Measurements from ENCODE around the gene OSBPL3.

The OSBPL3 gene

DNA sequence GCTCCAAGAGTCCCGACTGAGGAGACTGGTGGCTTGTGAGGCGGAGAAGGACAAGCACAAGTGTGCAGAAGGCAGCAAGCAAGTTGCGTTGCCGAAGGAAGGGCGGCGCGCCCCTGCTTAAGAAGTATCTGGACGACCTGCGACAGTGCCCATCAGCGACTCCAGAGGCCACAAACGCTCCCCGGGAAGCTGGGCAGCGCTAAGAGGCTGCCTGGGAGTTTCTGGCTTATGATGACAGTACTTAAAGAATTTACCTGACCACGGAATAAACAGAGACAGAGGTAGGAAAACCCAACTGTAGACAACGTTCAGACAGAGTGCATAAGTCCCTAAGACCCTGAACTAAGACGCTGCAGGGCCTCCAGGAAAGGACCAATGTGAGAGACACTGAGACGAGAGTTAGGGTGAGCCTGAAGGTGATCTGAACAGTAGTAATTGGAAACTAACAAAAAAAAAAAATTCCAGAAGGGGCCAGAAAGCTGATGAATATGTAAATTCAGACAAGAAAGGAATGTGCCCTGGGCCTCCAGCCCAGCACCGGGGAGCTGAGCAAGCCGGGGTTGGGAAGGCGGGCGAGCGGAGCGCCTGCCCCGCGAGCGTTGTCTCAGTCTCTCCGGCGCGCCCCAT is 1.0 kb downstream of the OSBPL3 start:
- DNase-seq: no peak

- DNase-seq: no peak
Observed at GRCh38 chr7:24975644-24976260, 4.2 kb downstream of the OSBPL3 start.

GRCh38 chr7:24975172-24975571 is 4.8 kb downstream of the OSBPL3 start:
- DNase-seq: no peak

DNA sequence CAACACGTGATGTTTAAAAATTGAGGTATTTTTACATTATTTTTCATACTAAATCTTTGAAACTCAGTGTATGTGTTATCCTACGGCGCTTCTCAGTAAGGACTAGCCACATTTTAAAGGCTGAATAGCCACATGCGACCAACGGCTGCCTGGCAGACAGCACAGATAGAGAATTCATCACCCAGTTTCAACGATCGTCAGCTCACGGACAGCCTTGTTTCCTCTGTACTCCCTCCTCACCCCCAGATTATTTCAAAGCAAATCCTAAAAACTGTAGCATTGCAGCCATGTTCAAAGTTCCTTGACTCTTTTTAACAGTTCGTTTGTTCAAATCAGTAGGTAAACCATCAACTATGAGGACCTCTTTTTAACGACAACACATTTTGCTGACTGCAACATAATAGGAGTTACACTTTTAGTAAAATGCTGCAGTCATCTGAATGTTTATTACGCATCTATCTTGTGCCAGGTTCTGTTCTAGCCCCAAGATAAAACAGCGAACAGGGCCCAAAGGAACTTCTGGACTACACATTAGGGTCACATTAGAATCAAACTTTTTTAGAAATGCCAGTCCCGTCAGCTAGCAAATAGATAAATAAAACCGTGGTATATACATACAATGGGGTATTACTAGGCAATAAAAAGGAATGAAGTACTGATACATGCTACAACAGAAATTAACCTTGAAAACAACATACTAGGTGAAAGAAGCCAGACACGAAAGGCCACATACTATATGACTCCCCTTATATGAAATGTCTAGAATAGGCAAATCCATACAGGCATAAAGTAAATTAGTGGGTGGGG is 5.7 kb downstream of the OSBPL3 start:
- DNase-seq: no peak

DNA sequence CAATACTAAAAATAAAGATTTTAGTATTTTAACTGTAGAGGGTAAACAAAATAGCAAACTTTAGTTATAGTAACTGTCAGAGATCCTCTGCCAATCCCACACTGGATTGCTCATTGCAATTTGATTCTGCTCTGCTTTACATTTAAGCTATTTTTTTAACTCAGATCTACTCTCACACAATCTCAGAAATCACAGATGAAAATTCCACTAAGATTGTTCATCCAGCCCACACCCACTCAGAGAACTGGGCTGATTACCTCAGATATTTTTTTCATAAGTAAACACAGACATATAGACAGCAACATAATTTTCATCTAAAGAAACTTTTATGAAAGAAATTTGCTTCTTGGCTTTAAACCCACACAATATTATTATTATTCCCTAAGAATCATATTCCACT is 7.0 kb downstream of the OSBPL3 start:
- DNase-seq: peak; percentile 68

GRCh38 chr7:24972166-24972477 is 7.9 kb downstream of the OSBPL3 start:
- DNase-seq: no peak

DNA sequence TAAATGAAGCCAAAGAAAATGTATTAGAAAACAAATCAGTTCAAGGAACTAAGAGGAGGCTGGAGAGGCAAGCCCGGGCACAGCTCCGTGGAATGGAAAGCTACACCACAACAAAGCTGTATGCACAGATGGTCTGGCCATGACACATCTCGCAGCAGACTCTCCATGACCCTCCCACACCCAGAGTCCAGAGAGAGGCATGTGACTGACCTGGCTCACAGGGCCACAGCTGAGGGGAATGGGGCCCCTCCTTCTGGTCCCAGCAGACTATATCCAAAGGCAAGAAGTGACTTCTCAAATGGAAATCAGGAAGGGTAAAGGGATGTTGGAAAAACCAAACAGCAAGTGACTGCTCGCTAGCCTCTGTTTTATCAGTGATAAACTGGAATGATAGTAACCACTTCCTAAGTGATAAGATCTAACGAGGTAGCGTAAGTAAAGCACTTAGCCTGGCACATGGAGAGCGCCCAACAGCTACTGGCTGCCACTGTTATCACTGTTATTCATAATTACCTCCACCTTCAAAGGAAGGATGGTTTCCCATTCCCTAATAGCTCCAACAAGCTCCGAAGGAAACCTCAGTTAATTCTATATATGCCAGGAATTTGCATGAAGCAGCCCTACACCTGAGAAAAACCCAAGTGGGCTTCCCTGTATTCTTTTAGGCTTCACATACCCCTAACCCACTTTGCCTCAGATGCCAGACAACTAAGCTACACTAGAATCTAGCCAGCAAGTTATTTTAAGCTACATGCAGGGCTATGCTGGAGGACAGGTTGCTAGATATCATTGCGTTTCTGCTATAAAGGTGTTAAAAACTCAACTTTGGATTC is 8.4 kb downstream of the OSBPL3 start:
- peak; percentile 86 for DNase-seq

- no peak for DNase-seq
Observed at GRCh38 chr7:24970676-24971075, 9.3 kb downstream of the OSBPL3 start.

- no peak for DNase-seq
Observed at GRCh38 chr7:24968165-24968564, 11.8 kb downstream of the OSBPL3 start.

GRCh38 chr7:24967696-24968095 is 12.3 kb downstream of the OSBPL3 start:
- no peak for DNase-seq

GRCh38 chr7:24966802-24967201 is 13.2 kb downstream of the OSBPL3 start:
- no peak for DNase-seq

DNA sequence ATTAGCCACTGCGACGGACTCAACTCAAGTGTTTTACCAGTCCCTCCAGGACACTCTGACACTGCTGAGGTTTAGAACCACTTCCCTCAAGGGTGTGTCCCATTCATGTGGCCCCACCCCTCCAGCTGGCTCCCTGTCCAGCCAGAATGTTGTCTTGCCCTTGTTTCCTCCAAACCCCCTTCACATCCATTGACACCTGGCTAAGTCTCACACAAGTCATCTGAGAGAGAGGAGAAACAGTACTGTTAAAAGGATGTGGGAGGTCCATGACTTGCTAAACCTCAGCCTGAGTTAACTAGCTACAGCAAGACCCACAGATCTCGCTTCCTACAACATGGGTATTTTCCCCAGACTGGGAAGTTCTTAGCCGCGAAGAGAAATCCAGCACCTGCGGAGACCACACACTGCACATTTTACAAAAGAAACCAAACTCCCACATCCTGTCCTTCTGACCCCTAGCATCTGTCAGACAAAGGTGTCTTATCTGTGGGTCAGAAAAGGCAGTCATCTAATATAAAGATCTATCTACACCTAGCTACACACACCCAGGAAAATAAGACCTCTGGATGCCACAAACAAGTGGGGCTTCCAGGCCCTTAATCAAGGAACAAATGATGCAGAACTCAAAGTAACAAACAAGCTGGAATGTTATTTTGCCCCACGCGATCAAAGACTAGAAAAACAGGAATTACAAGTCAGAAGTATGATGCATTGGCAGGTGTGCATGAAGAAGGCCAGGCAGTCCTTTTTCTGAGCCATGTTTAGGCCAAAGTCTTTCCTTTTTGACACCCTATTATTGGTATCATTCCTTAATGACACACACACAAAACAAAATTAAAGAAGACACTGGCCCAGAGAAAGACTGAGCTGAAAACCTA is 13.9 kb downstream of the OSBPL3 start:
- DNase-seq: no peak

- no peak for DNase-seq
Observed at GRCh38 chr7:24964191-24964590, 15.8 kb downstream of the OSBPL3 start.

GRCh38 chr7:24963218-24963617 is 16.8 kb downstream of the OSBPL3 start:
- DNase-seq: no peak

DNA sequence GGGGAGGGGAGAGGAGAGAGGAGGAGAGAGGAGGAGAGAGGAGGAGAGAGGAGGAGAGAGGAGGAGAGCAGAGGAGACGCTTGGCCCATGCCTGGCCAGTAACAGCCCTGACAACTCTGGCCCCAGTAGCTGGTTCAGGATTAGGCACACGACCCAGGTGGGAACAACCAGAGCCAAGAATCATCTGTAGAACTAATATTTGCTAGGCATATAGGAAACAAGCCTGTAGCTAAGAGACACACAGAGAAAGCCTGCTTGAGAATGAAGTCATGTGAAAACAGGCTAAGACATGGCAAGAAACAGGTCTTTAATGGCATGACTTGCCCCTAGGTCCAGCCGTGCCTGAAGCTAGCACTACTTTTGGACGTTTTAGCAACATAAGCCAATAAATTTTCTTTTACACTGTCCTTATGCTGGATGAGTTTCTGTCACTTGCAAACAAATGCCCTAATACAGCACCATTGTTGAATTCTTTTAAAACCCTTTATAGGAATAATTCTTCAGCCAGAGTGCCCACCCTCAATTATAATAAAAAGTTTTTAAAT is 17.5 kb downstream of the OSBPL3 start:
- DNase-seq: no peak

DNA sequence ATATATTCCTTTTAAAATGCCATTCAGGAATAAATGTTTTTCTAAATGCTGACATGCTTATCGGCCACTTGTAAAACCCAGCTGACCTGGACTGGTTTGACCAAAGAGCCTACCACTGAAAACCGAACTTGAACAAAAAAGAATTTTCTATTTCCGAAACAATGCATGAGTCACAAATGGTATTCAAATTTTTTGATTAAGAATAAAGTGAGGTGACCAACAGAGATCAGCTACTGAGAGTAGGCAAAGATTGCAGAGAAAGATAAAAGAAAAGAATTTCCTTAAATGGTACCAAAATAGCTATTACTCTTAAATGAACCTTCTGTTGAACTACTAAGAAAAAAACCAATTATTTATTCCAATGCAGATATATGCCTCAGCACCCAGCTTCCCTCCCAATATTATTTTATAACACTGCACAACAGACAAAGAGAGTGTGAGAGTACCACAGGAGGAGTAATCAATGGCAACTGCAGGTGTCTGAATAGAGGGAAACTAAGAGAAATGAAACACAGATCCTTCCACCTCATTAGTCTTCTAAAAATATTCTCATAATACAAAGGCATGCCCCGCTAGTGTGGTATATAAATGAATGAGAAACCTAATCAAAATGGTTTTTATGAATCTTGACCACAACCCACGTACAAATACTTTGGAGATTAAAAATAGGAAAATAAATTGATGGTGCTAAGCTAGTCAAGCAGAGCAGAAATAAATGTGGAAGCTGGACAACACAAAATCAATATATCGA is 20.1 kb downstream of the OSBPL3 start:
- no peak for DNase-seq

- DNase-seq: no peak
Observed at GRCh38 chr7:24958399-24958798, 21.6 kb downstream of the OSBPL3 start.

GRCh38 chr7:24956021-24956420 is 24.0 kb downstream of the OSBPL3 start:
- DNase-seq: no peak

GRCh38 chr7:24955313-24955712 is 24.7 kb downstream of the OSBPL3 start:
- no peak for DNase-seq

DNA sequence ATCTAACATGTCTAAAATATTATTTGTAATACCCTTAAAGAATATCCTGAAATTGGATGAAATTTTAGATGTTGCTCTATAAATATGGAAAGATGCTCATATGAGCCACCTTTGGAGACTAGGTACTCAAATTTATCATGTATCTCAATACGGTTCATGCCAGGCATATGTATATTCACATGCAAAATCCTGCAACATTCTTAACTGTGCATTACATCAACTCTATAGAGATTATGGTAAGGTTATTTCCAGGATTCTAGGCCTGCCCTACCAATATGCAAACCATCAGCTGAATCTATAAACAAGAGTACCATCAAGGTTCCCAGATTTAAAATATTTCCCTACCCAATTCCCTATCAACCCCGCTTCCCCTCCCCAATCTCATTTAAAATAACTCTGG is 27.5 kb downstream of the OSBPL3 start:
- DNase-seq: no peak

- DNase-seq: no peak
Observed at GRCh38 chr7:24951441-24951980, 28.5 kb downstream of the OSBPL3 start.
